WERI-Rb-1 (cell line): ENCODE results near the gene GATB.

Source experiments
- DNase-seq: peaks from one replicate; pipeline ENCODE4 v3.0.0-alpha.2; 2020
- H3K27ac ChIP-seq: fragments of 250-450 bp; sonication (Bioruptor Pico); 2 replicates; pipeline ENCODE4 v1.5.1; 2020; ENCODE audit warnings: mild to moderate bottlenecking, moderate library complexity
- H3K27me3 ChIP-seq: fragments of 250-450 bp; sonication (Bioruptor Pico); 2 replicates; pipeline ENCODE4 v1.5.1; 2021; ENCODE audit warnings: mild to moderate bottlenecking, low read depth, moderate library complexity; ENCODE audit not compliant: insufficient read depth, severe bottlenecking
- H3K36me3 ChIP-seq: fragments of 250-450 bp; sonication (Bioruptor Pico); 2 replicates; pipeline ENCODE4 v1.5.1; 2020; ENCODE audit warnings: mild to moderate bottlenecking, moderate library complexity
- H3K4me3 ChIP-seq: 2 replicates; pipeline ENCODE4 v1.5.1; 2011; ENCODE audit warnings: low read depth, mild to moderate bottlenecking, control low read depth, low read length
- H3K9me3 ChIP-seq: fragments of 250-450 bp; sonication (Bioruptor Pico); 2 replicates; pipeline ENCODE4 v1.5.1; 2021; ENCODE audit warnings: mild to moderate bottlenecking, moderate library complexity; ENCODE audit not compliant: severe bottlenecking
- TF ChIP-seq, protein P1 (sequence below): IDR thresholded peaks from 2 replicates; pipeline ENCODE4 v1.5.1; 2011; ENCODE audit warnings: low read depth, mild to moderate bottlenecking, control low read depth, inconsistent platforms, low read length

Gene GATB

DNA sequence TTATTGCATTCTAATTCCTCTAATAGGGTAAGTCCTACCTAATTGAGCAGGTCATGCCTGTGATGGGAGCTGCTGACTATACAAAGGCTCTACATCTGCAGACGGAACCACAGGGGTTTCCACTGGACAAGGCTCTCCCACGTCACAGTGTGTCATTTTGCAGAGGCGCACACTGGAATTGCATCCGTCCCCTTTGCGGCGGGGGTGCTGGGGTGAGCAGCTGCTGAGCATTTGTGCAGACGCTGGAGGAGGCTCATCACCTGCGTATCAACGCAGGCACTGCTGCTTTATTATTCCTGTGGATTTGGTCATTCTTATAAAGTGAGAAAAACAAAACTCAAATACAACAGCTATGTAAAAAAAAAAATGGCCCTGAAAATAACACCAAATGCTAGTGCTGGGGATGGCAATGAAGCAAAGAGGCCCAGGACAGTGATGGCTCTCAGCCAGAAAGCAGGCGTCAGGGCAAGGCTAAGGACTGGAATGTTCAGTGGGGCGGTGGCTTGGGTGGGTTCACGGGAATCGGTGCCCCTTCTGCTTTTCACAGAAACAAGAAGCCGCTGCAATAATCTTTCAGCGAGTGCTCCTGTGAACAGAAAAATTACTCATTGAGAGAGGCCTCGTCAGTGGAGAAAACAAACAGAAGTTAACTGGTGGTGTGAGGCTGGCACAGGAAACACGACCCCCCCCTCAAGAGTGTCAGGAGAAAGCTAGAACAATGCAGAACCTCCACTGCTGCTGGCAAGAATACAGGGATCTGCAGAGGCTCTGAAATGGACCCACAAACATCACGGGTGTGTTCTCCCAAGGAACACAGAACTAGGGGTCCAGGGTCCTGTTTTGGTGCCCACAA is 67.8 kb downstream of the GATB start:
- H3K9me3 ChIP-seq = no peaks in the 10 kb centered on the region
- no peaks in the 10 kb centered on the region for H3K27me3 ChIP-seq
- H3K4me3 ChIP-seq = no peak overlapping the region
- TF ChIP-seq, protein P1, sequence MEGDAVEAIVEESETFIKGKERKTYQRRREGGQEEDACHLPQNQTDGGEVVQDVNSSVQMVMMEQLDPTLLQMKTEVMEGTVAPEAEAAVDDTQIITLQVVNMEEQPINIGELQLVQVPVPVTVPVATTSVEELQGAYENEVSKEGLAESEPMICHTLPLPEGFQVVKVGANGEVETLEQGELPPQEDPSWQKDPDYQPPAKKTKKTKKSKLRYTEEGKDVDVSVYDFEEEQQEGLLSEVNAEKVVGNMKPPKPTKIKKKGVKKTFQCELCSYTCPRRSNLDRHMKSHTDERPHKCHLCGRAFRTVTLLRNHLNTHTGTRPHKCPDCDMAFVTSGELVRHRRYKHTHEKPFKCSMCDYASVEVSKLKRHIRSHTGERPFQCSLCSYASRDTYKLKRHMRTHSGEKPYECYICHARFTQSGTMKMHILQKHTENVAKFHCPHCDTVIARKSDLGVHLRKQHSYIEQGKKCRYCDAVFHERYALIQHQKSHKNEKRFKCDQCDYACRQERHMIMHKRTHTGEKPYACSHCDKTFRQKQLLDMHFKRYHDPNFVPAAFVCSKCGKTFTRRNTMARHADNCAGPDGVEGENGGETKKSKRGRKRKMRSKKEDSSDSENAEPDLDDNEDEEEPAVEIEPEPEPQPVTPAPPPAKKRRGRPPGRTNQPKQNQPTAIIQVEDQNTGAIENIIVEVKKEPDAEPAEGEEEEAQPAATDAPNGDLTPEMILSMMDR = no peak
- H3K36me3 ChIP-seq = no peaks in the 10 kb centered on the region; the same call in none of the 2 replicates
- DNase-seq = no peak
- H3K27ac ChIP-seq = no peak overlapping the region

DNA sequence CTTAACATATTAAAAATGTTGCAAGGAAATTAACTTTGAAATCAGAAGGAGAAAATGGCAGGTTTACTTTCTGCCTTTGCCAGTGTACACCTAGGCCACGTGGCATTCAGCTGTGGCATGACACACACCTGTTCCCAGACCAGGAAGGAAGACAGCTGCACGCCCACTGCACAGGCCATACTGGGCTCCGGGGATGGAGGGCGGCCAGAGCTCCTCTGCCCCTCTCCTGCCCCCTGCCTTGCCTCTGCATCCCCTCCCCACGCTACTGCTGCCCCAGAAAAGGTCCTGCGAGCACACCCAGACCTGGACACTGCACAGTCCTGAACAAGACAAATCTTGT is 68.4 kb downstream of the GATB start:
- Histone ChIP-seq H3K27ac (no peak overlapping the region), H3K36me3 (no peaks in the 10 kb centered on the region; the same call in 1 of the 2 replicates), H3K4me3 (no peak overlapping the region), H3K9me3 (no peaks in the 10 kb centered on the region), H3K27me3 (no peaks in the 10 kb centered on the region)
- TF ChIP-seq, protein P1 = no peak
- DNase-seq = no peak

DNA sequence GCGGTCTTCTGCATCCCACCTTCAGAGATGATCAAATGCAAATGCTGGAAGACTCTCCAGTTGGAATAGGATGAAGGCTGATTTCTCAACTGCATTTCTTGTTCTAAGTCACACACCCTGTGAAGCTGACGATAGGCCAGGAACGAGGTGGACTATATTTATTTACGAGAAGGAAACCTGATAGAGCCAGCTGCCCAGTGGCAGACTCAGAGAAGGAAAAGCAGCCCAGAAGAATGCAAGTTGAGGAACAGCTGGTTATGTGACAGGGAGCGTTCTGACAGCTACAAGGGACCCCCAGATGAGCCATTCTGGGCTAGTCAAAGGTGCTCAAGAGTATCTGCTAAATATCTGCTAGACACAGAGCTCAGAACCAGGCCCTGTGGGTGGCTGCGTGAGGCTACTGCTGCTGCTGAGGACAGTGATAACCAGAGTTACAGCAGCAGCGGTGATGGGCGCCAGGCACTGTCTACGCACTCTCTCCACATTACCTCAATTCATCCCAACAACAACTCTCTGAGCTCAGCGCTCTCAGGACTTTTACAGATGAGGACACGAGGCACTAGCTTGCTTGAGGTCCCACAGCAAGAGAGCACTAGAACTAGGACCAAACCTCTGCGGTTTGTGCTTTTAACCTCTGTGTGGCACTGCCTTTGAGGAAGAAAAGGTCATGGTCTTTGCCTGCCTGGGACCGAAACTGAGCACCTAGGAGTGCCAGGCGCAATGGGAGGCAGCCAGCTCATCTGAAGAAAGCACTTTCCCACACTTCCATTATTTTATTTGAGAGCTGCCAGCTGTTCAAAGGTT is 69.0 kb downstream of the GATB start:
- no peak for DNase-seq
- H3K4me3 ChIP-seq = no peak overlapping the region
- no peaks in the 10 kb centered on the region for H3K27me3 ChIP-seq

DNA sequence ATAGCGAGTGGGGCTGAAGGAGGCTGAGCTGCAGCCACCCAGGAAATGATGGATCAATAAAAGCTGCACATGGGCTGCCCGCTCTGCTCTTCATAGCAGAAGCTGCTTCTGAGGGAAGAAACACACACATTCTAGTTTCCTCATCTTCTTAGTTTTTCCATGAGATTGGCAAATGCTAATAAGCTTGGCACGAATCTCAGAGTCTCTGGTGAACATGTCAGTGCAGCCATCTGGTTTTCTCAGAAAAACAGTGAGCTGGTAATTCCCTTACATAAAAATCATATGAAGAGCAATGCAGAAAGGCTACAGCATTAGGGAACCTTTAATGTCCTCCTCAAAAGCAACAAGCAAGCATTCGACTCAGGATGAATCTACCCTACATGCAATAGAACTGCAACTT is 69.9 kb downstream of the GATB start:
- Histone ChIP-seq H3K4me3 (no peak overlapping the region), H3K27ac (no peak overlapping the region), H3K27me3 (no peaks in the 10 kb centered on the region), H3K36me3 (no peaks in the 10 kb centered on the region; the same call in 1 of the 2 replicates), H3K9me3 (no peaks in the 10 kb centered on the region)
- TF ChIP-seq, protein P1 = no peak
- DNase-seq = no peak

More for the DNA sequence above, 69.0 kb downstream of the GATB start:
- Histone ChIP-seq H3K36me3 (no peaks in the 10 kb centered on the region; the same call in 1 of the 2 replicates), H3K27ac (no peak overlapping the region), H3K9me3 (no peaks in the 10 kb centered on the region)
- TF ChIP-seq, protein P1 = no peak

DNA sequence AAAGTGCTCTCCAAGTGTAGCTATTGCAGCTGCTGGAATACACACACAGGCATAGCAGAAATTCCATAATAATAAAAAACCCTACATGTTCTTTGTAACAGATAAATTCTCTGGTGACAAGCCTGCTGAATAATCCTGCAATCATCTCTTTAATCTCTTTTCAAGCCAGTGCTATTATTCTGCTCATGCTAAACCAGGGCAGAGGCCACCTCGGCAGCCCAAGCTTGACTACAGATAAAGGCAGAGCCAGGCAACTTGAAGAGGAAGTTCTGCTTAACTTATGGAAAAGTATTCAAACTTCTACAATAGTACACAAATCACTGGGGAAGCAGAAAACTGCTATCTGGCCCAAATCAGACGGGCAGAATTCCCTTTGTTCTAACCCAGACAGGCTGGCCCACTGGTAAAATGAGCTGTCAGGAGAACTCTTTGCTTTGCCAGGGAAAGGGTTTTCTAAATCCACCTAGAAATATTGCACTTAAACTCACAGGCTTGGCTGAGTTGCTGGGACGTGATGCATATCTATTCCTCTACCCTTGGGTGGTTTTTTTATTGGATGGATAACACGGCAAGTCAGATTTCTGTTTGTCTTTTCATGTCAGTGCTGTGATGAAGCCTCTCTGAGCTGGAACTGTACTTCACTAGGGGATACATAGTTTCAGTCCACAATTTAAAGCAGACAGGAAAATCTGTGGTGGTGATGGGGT is 70.5 kb downstream of the GATB start:
- no peaks in the 10 kb centered on the region for H3K27me3 ChIP-seq
- no peaks in the 10 kb centered on the region; the same call in 1 of the 2 replicates for H3K36me3 ChIP-seq
- peak; percentile 41 for DNase-seq
- no peak overlapping the region for H3K4me3 ChIP-seq
- TF ChIP-seq, protein P1 = no peak
- no peak overlapping the region for H3K27ac ChIP-seq
- no peaks in the 10 kb centered on the region for H3K9me3 ChIP-seq
